Measurements from ENCODE around the gene ARHGEF4.

Gene ARHGEF4

DNA sequence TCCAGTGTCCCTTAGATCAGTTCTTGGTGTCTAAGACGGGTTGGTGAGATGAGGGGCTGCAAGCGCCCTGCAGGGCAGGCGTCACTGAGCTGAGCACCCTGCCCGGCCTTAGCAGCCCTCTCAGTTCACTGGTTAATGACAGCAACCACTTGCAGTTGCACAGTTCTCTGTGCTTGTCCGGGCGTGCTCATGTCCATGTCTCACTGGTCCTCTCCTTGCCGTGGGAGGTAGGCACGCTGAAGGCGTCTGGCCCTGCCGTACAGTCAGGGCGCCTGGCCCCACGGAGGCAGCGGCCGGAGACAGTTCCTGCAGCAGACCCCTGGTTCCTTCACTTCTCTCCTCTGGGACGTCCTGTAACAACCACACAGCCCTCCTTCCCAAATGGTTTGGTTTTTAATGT, 75.3 kb downstream of the ARHGEF4 start:
- TF ChIP-seq, protein P1, sequence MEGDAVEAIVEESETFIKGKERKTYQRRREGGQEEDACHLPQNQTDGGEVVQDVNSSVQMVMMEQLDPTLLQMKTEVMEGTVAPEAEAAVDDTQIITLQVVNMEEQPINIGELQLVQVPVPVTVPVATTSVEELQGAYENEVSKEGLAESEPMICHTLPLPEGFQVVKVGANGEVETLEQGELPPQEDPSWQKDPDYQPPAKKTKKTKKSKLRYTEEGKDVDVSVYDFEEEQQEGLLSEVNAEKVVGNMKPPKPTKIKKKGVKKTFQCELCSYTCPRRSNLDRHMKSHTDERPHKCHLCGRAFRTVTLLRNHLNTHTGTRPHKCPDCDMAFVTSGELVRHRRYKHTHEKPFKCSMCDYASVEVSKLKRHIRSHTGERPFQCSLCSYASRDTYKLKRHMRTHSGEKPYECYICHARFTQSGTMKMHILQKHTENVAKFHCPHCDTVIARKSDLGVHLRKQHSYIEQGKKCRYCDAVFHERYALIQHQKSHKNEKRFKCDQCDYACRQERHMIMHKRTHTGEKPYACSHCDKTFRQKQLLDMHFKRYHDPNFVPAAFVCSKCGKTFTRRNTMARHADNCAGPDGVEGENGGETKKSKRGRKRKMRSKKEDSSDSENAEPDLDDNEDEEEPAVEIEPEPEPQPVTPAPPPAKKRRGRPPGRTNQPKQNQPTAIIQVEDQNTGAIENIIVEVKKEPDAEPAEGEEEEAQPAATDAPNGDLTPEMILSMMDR (IDR thresholded peaks at IDR 0.05; ENCODE audit: insufficient read depth, missing control alignments): no peak
- FAIRE-seq (no peak), DNase-seq (ENCODE audit: insufficient read length, low spot score) (no peak)

DNA sequence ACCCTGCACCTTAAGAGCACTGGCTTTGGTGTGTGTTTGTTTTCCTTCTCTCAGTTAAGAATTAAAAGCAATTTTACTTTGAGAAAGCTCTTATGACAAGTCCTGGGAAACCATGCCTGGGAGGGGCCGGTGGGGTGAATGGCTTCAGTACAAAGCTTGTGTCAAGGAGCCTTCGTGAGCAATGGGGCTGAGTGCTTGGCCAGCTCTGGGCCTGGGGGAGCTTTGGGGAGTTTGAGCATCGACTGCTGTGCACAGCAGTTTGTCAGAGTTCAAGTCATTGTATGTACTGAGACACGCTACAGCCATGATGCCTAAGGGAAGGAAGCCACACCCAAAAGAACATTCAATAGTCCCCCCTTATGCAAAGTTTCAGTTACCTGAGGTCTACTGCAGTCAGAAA, 75.8 kb downstream of the ARHGEF4 start:
- FAIRE-seq: no peak
- DNase-seq (ENCODE audit: insufficient read length, low spot score): no peak
- TF ChIP-seq, protein P1 (IDR thresholded peaks at IDR 0.05; ENCODE audit: insufficient read depth, missing control alignments): no peak

DNA sequence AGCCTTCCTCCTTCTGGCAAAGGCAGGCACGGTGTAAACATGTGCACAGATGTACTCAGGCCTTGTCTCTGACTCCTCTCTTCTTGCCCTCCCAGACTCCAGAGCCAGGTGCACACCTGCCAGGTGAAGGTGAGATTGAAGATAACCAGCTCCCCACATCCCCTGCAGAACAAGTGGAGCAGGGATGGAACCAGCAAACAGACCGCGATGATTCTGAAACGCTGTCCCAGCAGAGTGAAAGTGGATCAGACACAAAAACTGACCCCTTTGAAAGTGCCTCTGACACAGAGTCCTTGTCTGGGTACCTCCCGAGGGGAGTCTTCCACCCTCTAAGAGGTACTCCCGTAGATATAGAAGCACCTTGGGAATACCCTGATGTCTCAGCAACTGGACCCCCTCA, 77.2 kb downstream of the ARHGEF4 start:
- FAIRE-seq (no peak), DNase-seq (ENCODE audit: insufficient read length, low spot score) (no peak)
- TF ChIP-seq, protein P1 (IDR thresholded peaks at IDR 0.05; ENCODE audit: insufficient read depth, missing control alignments): no peak

DNA sequence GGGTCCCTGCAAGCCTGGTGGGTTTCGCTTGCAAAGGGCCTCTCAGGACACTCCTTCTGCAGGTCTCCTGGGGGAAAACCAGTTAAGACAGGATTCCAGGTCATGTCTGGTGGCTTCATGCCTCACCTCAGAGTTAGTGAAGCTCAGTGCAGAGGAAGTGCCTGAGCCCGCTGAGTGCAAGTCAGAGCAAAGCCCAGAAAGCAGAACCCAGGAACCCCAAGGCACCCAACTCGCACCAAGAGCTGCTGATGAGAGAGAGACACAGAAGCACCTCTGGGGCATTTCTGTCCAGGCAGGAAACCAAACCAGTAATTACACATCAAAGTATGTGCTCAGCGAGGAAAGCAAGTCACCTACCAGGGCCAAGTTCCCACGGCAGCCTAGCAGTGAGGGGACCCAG, 78.4 kb downstream of the ARHGEF4 start:
- TF ChIP-seq, protein P1 (IDR thresholded peaks at IDR 0.05; ENCODE audit: insufficient read depth, missing control alignments): no peak
- FAIRE-seq: no peak

DNA sequence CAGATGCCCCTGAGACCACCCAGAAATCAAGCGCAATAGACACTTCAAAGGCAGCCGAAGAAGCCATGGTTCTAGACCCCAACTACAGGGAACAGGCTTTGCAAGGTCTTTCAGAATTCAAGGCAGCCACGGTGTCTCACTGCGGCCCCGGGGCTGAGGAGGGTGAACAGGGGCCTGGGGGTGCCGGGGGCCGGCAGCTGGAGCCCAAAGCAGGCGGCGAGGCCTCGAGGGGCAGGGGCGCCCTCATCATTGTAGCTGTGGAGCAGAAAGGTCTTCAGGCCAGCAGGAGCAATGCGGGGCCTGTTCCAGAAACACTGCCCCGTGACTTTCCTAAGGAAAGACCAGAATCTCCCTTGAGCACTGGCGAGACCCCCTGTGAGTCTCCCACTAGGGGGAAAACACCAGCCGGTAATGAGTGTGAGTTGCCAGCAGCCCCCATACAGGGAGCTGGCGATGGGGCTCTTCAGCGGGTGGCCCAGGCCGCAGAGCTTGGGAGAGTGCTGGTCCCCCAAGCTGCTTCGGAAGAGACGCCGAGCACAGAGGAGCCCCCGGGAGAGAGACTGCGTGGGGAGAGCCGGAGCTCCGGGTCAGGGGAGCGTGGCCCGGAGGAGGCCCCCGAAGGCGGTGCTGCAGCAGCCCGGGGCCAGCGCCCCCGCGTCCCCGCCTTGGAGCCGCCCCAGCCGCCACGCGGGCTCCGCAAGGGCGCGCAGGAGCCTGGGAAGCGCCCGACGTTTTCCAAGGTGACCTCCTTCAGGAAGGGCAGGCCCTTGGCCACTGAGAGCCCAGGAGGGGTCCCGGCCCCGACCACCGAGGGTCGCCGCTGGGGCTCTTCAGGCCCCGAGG, 79.1 kb downstream of the ARHGEF4 start:
- DNase-seq (ENCODE audit: insufficient read length, low spot score): no peak
- TF ChIP-seq, protein P1 (IDR thresholded peaks at IDR 0.05; ENCODE audit: insufficient read depth, missing control alignments): no peak
- no peak for FAIRE-seq

More for the DNA sequence above, 78.4 kb downstream of the ARHGEF4 start:
- DNase-seq (ENCODE audit: insufficient read length, low spot score): no peak

DNA sequence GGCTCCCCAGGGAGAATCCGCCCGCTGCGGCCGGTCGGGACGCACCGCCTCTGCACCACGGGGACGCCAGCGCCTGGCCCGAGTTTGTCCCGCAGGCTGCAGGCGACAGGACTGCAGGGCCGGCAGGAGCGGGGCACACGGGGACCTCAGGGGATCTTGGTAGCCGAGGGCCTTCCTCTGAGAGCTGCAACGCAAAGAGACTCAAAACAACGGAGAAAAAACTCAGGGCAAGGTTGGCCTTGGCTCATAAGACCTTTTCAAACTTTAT, 79.7 kb downstream of the ARHGEF4 start:
- no peak for FAIRE-seq
- no peak for DNase-seq (ENCODE audit: insufficient read length, low spot score)
- TF ChIP-seq, protein P1 (IDR thresholded peaks at IDR 0.05; ENCODE audit: insufficient read depth, missing control alignments): no peak

DNA sequence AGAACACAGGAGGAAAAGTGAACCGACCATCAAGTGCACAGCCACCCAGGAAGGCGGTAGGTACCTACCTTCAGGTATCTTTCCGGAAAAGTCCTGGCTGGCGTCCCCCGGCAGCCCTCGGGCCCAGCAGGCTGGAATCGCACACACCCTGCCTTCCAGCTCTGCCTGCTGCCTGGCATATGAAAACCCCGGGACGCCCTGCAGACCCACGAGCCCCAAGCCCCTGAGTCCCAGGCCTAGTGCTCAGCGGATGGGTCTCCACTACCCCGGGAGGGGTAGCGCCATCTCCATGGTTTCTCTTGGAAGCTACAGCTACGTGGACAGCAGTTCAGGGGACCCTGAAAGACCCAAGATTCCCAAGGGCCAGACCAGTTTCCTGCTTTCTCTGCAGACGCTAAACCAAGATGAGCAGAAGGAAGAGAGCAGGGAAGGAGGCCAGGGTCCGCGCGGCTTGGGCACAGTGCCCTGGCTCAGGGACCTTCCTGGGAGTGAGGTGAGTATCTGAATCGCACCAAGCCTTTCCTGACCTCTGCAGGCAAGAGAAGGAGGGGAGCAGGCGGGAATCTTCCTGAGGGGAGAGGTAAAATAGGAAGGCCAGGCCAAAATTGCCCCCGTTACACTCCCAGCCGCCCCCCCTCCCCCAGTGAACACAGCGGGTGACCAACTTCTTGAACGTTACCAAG, 80.4 kb downstream of the ARHGEF4 start:
- DNase-seq (ENCODE audit: insufficient read length, low spot score) (no peak), FAIRE-seq (no peak)
- TF ChIP-seq, protein P1 (IDR thresholded peaks at IDR 0.05; ENCODE audit: insufficient read depth, missing control alignments): no peak
